Right renal cortex interstitium (tissue), 3 donors: ENCODE measurements around the gene WIPF2. TPM values are rescaled to one million over a fixed set of nuclear protein-coding genes. Genes with fewer than 3 reads are reported as not detected.
"Not testable (repeated sequence)": the region's sequence is repeated elsewhere in the genome, so short reads cannot be mapped to it uniquely, and the experiment has no call there.

ENCODE experiments used
- DNase-seq, 3 donors: peaks; one replicate each; pipeline ENCODE4 v3.0.0-alpha.2; 2013; ENCODE audit warnings: low read depth in 3 of 3, low spot score in 2 of 3
- polyA plus RNA-seq, 3 donors: library from polyadenylated mRNA; unstranded; fragments of 120-200 nt; gene quantifications; one replicate each; pipeline ENCODE4 v1.2.1, GENCODE V29; 2013; ENCODE audit not compliant: insufficient read length in 3 of 3

Gene WIPF2
- polyA plus RNA-seq, 3 donors = 26.1 to 28.5 (median 27.8) TPM

GRCh38 chr17:40291281-40291664 lies 72.2 kb downstream of the WIPF2 start:
- DNase-seq = no peak

GRCh38 chr17:40293363-40293762 lies 74.3 kb downstream of the WIPF2 start:
- DNase-seq = no peak

GRCh38 chr17:40295488-40296436 lies 76.7 kb downstream of the WIPF2 start:
- DNase-seq = no peak

GRCh38 chr17:40297511-40297910 lies 78.4 kb downstream of the WIPF2 start:
- DNase-seq = no peak

GRCh38 chr17:40298726-40299125 lies 79.6 kb downstream of the WIPF2 start:
- no peak for DNase-seq

GRCh38 chr17:40299159-40299757 lies 80.2 kb downstream of the WIPF2 start:
- not testable (repeated sequence) for DNase-seq

- DNase-seq = no peak
These were observed 82.2 kb downstream of the WIPF2 start for GRCh38 chr17:40301315-40301714.

- no peak for DNase-seq
These were observed 84.0 kb downstream of the WIPF2 start for GRCh38 chr17:40303009-40303657.

GRCh38 chr17:40303708-40304551 lies 84.8 kb downstream of the WIPF2 start:
- DNase-seq = no peak

- not testable (repeated sequence) for DNase-seq
These were observed 85.4 kb downstream of the WIPF2 start for GRCh38 chr17:40304552-40304863.

- not testable (repeated sequence) for DNase-seq
These were observed 85.8 kb downstream of the WIPF2 start for GRCh38 chr17:40304866-40305265.

GRCh38 chr17:40306395-40306794 lies 87.3 kb downstream of the WIPF2 start:
- DNase-seq = no peak

GRCh38 chr17:40307001-40307730 lies 88.1 kb downstream of the WIPF2 start:
- no peak for DNase-seq

GRCh38 chr17:40307740-40308239 lies 88.7 kb downstream of the WIPF2 start:
- DNase-seq = no peak

- no peak for DNase-seq
These were observed 90.2 kb downstream of the WIPF2 start, which contains the start of gene RARA for GRCh38 chr17:40309031-40309948. RARA (plus strand) TSS chr17:40309180; CDS start chr17:40331219, 22,039 bp downstream.

GRCh38 chr17:40309949-40310510 lies 90.9 kb downstream of the WIPF2 start:
- DNase-seq = no peak

GRCh38 chr17:40310882-40311391 lies 91.8 kb downstream of the WIPF2 start:
- DNase-seq = no peak

- DNase-seq = no peak
These were observed 92.5 kb downstream of the WIPF2 start for GRCh38 chr17:40311575-40311974.
